SK-N-SH (cell line): Measurements from ENCODE around the gene YKT6. TPM values are rescaled to one million over a fixed set of nuclear protein-coding genes. Genes with fewer than 3 reads are reported as not detected.
"Not testable (repeated sequence)": the region's sequence is repeated elsewhere in the genome, so short reads cannot be mapped to it uniquely, and the experiment has no call there.

Experiments used
- CTCF ChIA-PET: fragments of 300-600, 350-600 bp; formaldehyde crosslinking; extraction: SDS; loops from one replicate; lab custom pipeline; 2021; lab: Yijun Ruan, JAX
- POLR2A ChIA-PET: fragments of 350-600 bp; sonication (Branson Sonifier 250); formaldehyde crosslinking; extraction: SDS; loops from one replicate; lab custom pipeline; 2020; ENCODE audit warnings: antibody characterized with exemption, inconsistent platforms; lab: Yijun Ruan, JAX
- DNase-seq: peaks from one replicate; pipeline ENCODE4 v3.0.0; 2012
- H2AFZ ChIP-seq: fragments of 200-600 bp; sonication (generic); 2 replicates; pipeline ENCODE4 v1.8.1; 2016; ENCODE audit warnings: antibody characterized with exemption, mild to moderate bottlenecking, low read depth
- H3F3A ChIP-seq: fragments of 200-600 bp; sonication (generic); replicated peaks from 2 replicates; pipeline ENCODE3; 2016; ENCODE audit warnings: antibody characterized with exemption, mild to moderate bottlenecking; ENCODE audit not compliant: insufficient read depth
- H3K27ac ChIP-seq, 2 experiments: fragments of 200-500 bp in 1 of 2; fragments of 200-600 bp in 1 of 2; sonication (Bioruptor generic) in 1 of 2; sonication (generic), shearing (Covaris generic) in 1 of 2; 2 replicates each; pipeline versions ENCODE4 v1.5.1 to v1.6.1; 2014 to 2016; ENCODE audit warnings: low read depth in 2 of 2, inconsistent platforms in 1 of 2, low read length in 1 of 2, mild to moderate bottlenecking in 1 of 2, mixed read lengths in 1 of 2
- H3K27me3 ChIP-seq: fragments of 200-600 bp; sonication (generic), shearing (Covaris generic); 2 replicates; pipeline ENCODE4 v1.6.1; 2016; ENCODE audit warnings: mixed run types; ENCODE audit not compliant: insufficient read depth
- H3K36me3 ChIP-seq, 2 experiments: fragments of 200-500 bp in 1 of 2; fragments of 200-600 bp in 1 of 2; sonication (Bioruptor generic) in 1 of 2; sonication (generic) in 1 of 2; replicated peaks in 1 of 2; 2 replicates each; pipeline versions ENCODE3 to v1.5.1; 2014 to 2016; ENCODE audit warnings: low read length in 1 of 2, mild to moderate bottlenecking in 1 of 2; ENCODE audit not compliant: insufficient read depth in 2 of 2, control insufficient read depth in 1 of 2
- H3K4me1 ChIP-seq, 2 experiments: fragments of 200-500 bp in 1 of 2; fragments of 200-600 bp in 1 of 2; sonication (Bioruptor generic) in 1 of 2; sonication (generic), shearing (Covaris generic) in 1 of 2; 2 replicates each; pipeline versions ENCODE4 v1.5.1 to v1.6.1; 2014 to 2016; ENCODE audit warnings: low read depth in 1 of 2, low read length in 1 of 2, mixed run types in 1 of 2; ENCODE audit not compliant: insufficient read depth in 2 of 2, control insufficient read depth in 1 of 2
- H3K4me2 ChIP-seq: fragments of 200-600 bp; sonication (generic), shearing (Covaris generic); 2 replicates; pipeline ENCODE4 v1.6.1; 2017; ENCODE audit warnings: mixed run types
- H3K4me3 ChIP-seq, 2 experiments: fragments of 200-500 bp in 1 of 2; fragments of 200-600 bp in 1 of 2; sonication (Bioruptor generic) in 1 of 2; sonication (generic), shearing (Covaris generic) in 1 of 2; 2 replicates each; pipeline versions ENCODE4 v1.5.1 to v1.8.1; 2014 to 2016; ENCODE audit warnings: low read depth in 2 of 2, inconsistent platforms in 1 of 2, low read length in 1 of 2, mild to moderate bottlenecking in 1 of 2, mixed read lengths in 1 of 2, moderate library complexity in 1 of 2
- H3K79me2 ChIP-seq: fragments of 200-600 bp; sonication (generic); 2 replicates; pipeline ENCODE4 v1.8.1; 2017; ENCODE audit warnings: mild to moderate bottlenecking; ENCODE audit not compliant: insufficient read depth
- H3K9ac ChIP-seq: fragments of 200-600 bp; sonication (generic); 2 replicates; pipeline ENCODE4 v1.6.1; 2017; ENCODE audit warnings: mixed run types
- H3K9me2 ChIP-seq: fragments of 200-600 bp; sonication (generic); 2 replicates; pipeline ENCODE4 v1.6.1; 2017; ENCODE audit warnings: mixed run types
- H3K9me3 ChIP-seq: fragments of 200-600 bp; sonication (generic); 2 replicates; pipeline ENCODE4 v1.6.1; 2017; ENCODE audit warnings: mixed run types, mild to moderate bottlenecking, moderate library complexity
- H4K20me1 ChIP-seq: fragments of 200-600 bp; sonication (generic); 2 replicates; pipeline ENCODE4 v1.6.1; 2017; ENCODE audit warnings: mild to moderate bottlenecking, mixed run types; ENCODE audit not compliant: insufficient read depth
- EP300 ChIP-seq, 2 experiments: IDR thresholded peaks; 2 replicates each; pipeline versions ENCODE4 v1.4.0 to v1.6.1; 2012; ENCODE audit warnings: borderline replicate concordance in 1 of 2, low read depth in 1 of 2, low read length in 1 of 2
- FOSL2 ChIP-seq: IDR thresholded peaks from 2 replicates; pipeline ENCODE4 v1.4.0; 2012; ENCODE audit warnings: low read depth, mild to moderate bottlenecking, moderate library complexity, borderline replicate concordance
- FOXJ3 ChIP-seq: sonication (generic); formaldehyde crosslinking; IDR thresholded peaks from 2 replicates; pipeline ENCODE4 v1.5.1; 2020; ENCODE audit warnings: mild to moderate bottlenecking, missing genetic modification reagents
- FOXM1 ChIP-seq: IDR thresholded peaks from 2 replicates; pipeline ENCODE4 v1.4.0; 2012; ENCODE audit warnings: low read depth, mild to moderate bottlenecking
- GATA2 ChIP-seq: sonication (generic); formaldehyde crosslinking; IDR thresholded peaks from 2 replicates; pipeline ENCODE4 v1.5.0; 2020; ENCODE audit warnings: mild to moderate bottlenecking, missing genetic modification reagents
- IRF3 ChIP-seq: fragments of 150-350 bp; IDR thresholded peaks from 2 replicates; pipeline ENCODE4 v1.6.1; 2016; ENCODE audit warnings: mild to moderate bottlenecking, low read depth, low read length
- JUND ChIP-seq: IDR thresholded peaks from 2 replicates; pipeline ENCODE4 v1.4.0; 2012
- MAX ChIP-seq: IDR thresholded peaks from 2 replicates; pipeline ENCODE4 v1.4.0; 2012; ENCODE audit warnings: low read depth
- RAD21 ChIP-seq: IDR thresholded peaks from 2 replicates; pipeline ENCODE4 v1.6.1; 2012; ENCODE audit warnings: mild to moderate bottlenecking, low read length
- REST ChIP-seq: IDR thresholded peaks from 2 replicates; pipeline ENCODE4 v1.6.1; 2012; ENCODE audit warnings: mild to moderate bottlenecking, low read depth, low read length, moderate library complexity
- RFX5 ChIP-seq: IDR thresholded peaks from 2 replicates; pipeline ENCODE4 v1.6.1; 2012; ENCODE audit warnings: mild to moderate bottlenecking, improper control_type of control experiment, low read length
- SIN3A ChIP-seq: IDR thresholded peaks from 2 replicates; pipeline ENCODE4 v1.6.1; 2012; ENCODE audit warnings: low read depth, mild to moderate bottlenecking, low read length, moderate library complexity, borderline replicate concordance
- SMC3 ChIP-seq: IDR thresholded peaks from 2 replicates; pipeline ENCODE4 v1.6.1; 2012; ENCODE audit warnings: low read depth, low read length, improper control_type of control experiment
- TAF1 ChIP-seq: IDR thresholded peaks from 2 replicates; pipeline ENCODE4 v1.6.1; 2012; ENCODE audit warnings: low read depth, mild to moderate bottlenecking, low read length, moderate library complexity, borderline replicate concordance
- TCF12 ChIP-seq: IDR thresholded peaks from 2 replicates; pipeline ENCODE4 v1.4.0; 2012
- WGBS: methylation state at CpG from one replicate; pipeline ENCODE4 v1.1.6; 2017; ENCODE audit warnings: low lambda C conversion rate; 5-methylcytosine and 5-hydroxymethylcytosine counted together
- polyA plus RNA-seq, 3 experiments: library from polyadenylated mRNA; depleted of rRNA; stranded (reverse); fragments of >200 nt; gene quantifications; 2 replicates each; pipeline ENCODE4 v1.2.3, GENCODE V29; 2012

YKT6 gene
- polyA plus RNA-seq, 1 of the 3 experiments (the other 2 are of a cell fraction), result 170 TPM

GRCh38 chr7:44197474-44197873 is 3.3 kb upstream of the YKT6 start:
- ChIA-PET POLR2A (interaction anchor here (0.7 to 1.6 kb wide), 2 partner anchors 74 to 129 kb away, joined by 3 to 5 read pairs; partner anchors contain the start of gene POLD2), CTCF (interaction anchor here (0.8 to 4.6 kb wide), 26 partner anchors 9 to 177 kb away, joined by 3 to 68 read pairs (median 4); partner anchors contain the start of gene PGAM2)
- Histone ChIP-seq H3K9me3 (no peaks in the 10 kb centered on the region), H3K9me2 (no peaks in the 10 kb centered on the region), H3K4me2 (no peak overlapping the region), H4K20me1 (peaks cover 11% of the 10 kb centered on the region), H3K4me3 (no peak overlapping the region), H3K79me2 (peaks cover 18% of the 10 kb centered on the region), H3F3A (peaks cover 8% of the 10 kb centered on the region), H3K27me3 (peaks cover 6% of the 10 kb centered on the region; the same call in 1 of the 2 replicates), H3K36me3 (no peaks in the 10 kb centered on the region), H3K9ac (no peak overlapping the region), H2AFZ (no peak overlapping the region), H3K27ac (no peak overlapping the region), H3K4me1 (peaks cover 4 to 8% of the 10 kb centered on the region in 2 experiments; a peak in 2 of 4 replicates)
- no peak for TF ChIP-seq FOSL2
- TF ChIP-seq TAF1, result no peak
- no peak for TF ChIP-seq EP300 (IDR thresholded peaks at IDR 0.05; ENCODE audit: borderline replicate concordance in 1 of 2, low read depth in 1 of 2, low read length in 1 of 2)
- TF ChIP-seq MAX, result no peak
- WGBS, result 59% methylated on average over 7 of the region's 7 CpGs
- DNase-seq, result no peak

GRCh38 chr7:44200163-44200562 is 615 bp upstream of the YKT6 start:
- Histone ChIP-seq H3K79me2 (peaks cover 45% of the 10 kb centered on the region), H3K36me3 (peaks cover 20 to 21% of the 10 kb centered on the region in 2 experiments), H3K4me3 (0 out of 4 replicates have a peak overlapping the region, but pooled peaks of 1 of the 2 experiments have one; percentile 99), H3K4me1 (peaks cover 5 to 16% of the 10 kb centered on the region in 2 experiments; a peak in 2 of 4 replicates), H2AFZ (peak overlapping the region; percentile 84; the same call in 1 of the 2 replicates), H4K20me1 (peaks cover 38% of the 10 kb centered on the region)
- H3K27me3 ChIP-seq, H3K9me2 ChIP-seq, H3F3A ChIP-seq, H3K27ac ChIP-seq, H3K9ac ChIP-seq, H3K4me2 ChIP-seq, DNase-seq, H3K9me3 ChIP-seq: not testable (repeated sequence)
- 77% methylated on average over 3 of the region's 3 CpGs for WGBS
- ChIA-PET POLR2A (interaction anchor here (0.8 to 1.8 kb wide), 9 partner anchors 13 to 366 kb away, joined by 3 to 8 read pairs (median 4); partner anchors contain the start of genes DBNL, NUDCD3 and POLD2), CTCF (interaction anchor here (1.1 to 3.2 kb wide), 13 partner anchors 8 to 936 kb away, joined by 3 to 32 read pairs (median 6); partner anchors contain the start of gene POLD2)

GRCh38 chr7:44201813-44202212 is 1.0 kb downstream of the YKT6 start:
- H3K9me3 ChIP-seq, result no peaks in the 10 kb centered on the region
- POLR2A ChIA-PET, result interaction anchor here (1.3 to 1.8 kb wide), 2 partner anchors 121 to 288 kb away, joined by 4 to 5 read pairs; partner anchors contain the start of gene NUDCD3
- no peaks in the 10 kb centered on the region for H3F3A ChIP-seq
- H3K4me3 ChIP-seq, result peak overlapping the region; percentile 92 to 99
- no peak overlapping the region for H2AFZ ChIP-seq
- H3K4me2 ChIP-seq, result peak overlapping the region; percentile 93
- H4K20me1 ChIP-seq, result peaks cover 52% of the 10 kb centered on the region
- peaks cover 35 to 37% of the 10 kb centered on the region in 2 experiments for H3K36me3 ChIP-seq
- no peak for DNase-seq
- H3K79me2 ChIP-seq, result peaks cover 58% of the 10 kb centered on the region
- H3K9ac ChIP-seq, result peak overlapping the region; percentile 97
- 2% methylated on average over 8 of the region's 8 CpGs for WGBS
- H3K4me1 ChIP-seq, result peaks cover 5 to 16% of the 10 kb centered on the region in 2 experiments; a peak in 2 of 4 replicates
- H3K27me3 ChIP-seq, result peaks cover 6% of the 10 kb centered on the region; the same call in 1 of the 2 replicates
- CTCF ChIA-PET, result interaction anchor here (0.6 to 3.2 kb wide), 20 partner anchors 9 to 363 kb away, joined by 3 to 32 read pairs (median 4); partner anchors contain the start of gene POLD2
- H3K9me2 ChIP-seq, result no peaks in the 10 kb centered on the region
- H3K27ac ChIP-seq, result peak overlapping the region; percentile 80 to 85
- TF ChIP-seq RFX5 (no peak), RAD21 (no peak), JUND (no peak), SMC3 (no peak), MAX (no peak), GATA2 (CRISPR knock-in tag) (no peak), FOXM1 (no peak), REST (no peak), SIN3A (no peak), FOSL2 (no peak), TCF12 (no peak), FOXJ3 (no peak), TAF1 (no peak), IRF3 (no peak)
